ENCODE measurements around the gene PPP1R1B. TPM values are rescaled to one million over a fixed set of nuclear protein-coding genes. Genes with fewer than 3 reads are reported as not detected.

Gene PPP1R1B
- total RNA-seq, 4 donors from 2014 or later = 0.23 to 4.8 (median 2.4) TPM

DNA sequence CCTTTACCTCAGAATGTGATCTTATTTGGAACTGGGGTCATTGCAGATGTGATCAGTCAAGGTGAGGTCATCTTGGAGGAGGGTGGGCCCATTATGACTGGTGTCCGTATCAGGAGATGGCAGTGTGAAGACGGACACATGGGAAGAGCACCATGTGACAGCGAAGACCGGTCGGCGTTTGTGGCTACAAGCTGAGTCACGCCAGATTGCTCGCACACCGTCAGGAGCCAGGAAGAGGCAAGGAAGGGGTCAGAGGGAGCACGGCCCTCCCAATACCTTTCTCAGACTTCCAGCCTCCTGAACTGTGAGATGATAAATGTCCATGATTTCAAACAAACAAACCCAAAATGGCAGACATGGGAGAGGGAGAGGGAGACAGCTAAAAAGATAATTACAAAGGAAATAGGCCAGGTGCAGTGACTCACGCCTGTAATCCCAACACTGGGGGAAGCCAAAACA is 23.4 kb downstream of the PPP1R1B start:
- 67 to 81% methylated on average over 9 to 11 of the region's 11 CpGs for WGBS, 2 donors
- intact Hi-C loops (cut with DNase I) = no loop called here
- Histone ChIP-seq H3K36me3 (peaks cover 0 to 47% (median 0%) of the 10 kb centered on the region in 3 donors), H3K9me3 (no peaks in the 10 kb centered on the region), H3K27me3 (no peaks in the 10 kb centered on the region), H3K4me1 (peaks cover 0 to 45% (median 9%) of the 10 kb centered on the region in 3 donors), H3K27ac (no peak overlapping the region), H3K4me3 (no peak overlapping the region)
- no peak for DNase-seq
- no peak for TF ChIP-seq POLR2A (IDR thresholded peaks at IDR 0.05)
- TF ChIP-seq CTCF (IDR thresholded peaks at IDR 0.05) = no peak

- 67 to 70% methylated on average over 6 of the region's 8 CpGs for WGBS, 2 donors
- Histone ChIP-seq H3K36me3 (peaks cover 0 to 58% (median 0%) of the 10 kb centered on the region in 3 donors), H3K9me3 (no peaks in the 10 kb centered on the region), H3K27ac (peak overlapping the region in 3 of 4 donors; percentile 7 to 62 (median 38)), H3K4me3 (no peak overlapping the region), H3K4me1 (peaks cover 0 to 38% (median 9%) of the 10 kb centered on the region in 3 donors), H3K27me3 (no peaks in the 10 kb centered on the region)
- no peak for TF ChIP-seq CTCF (IDR thresholded peaks at IDR 0.05)
- TF ChIP-seq POLR2A (IDR thresholded peaks at IDR 0.05) = no peak
- intact Hi-C loops (cut with DNase I) = no loop called here
- no peak for DNase-seq
Measured at GRCh38 chr17:39651923-39652586, 25.3 kb downstream of the PPP1R1B start.

GRCh38 chr17:39652587-39653315 is 26.0 kb downstream of the PPP1R1B start:
- peak overlapping the region in 3 of 4 donors; percentile 14 to 62 (median 38) for H3K27ac ChIP-seq
- peaks cover 0 to 38% (median 9%) of the 10 kb centered on the region in 3 donors for H3K4me1 ChIP-seq
- H3K36me3 ChIP-seq = peaks cover 0 to 65% (median 0%) of the 10 kb centered on the region in 3 donors
- no peaks in the 10 kb centered on the region for H3K27me3 ChIP-seq
- intact Hi-C loops (cut with DNase I) = no loop called here
- H3K9me3 ChIP-seq = no peaks in the 10 kb centered on the region
- H3K4me3 ChIP-seq = no peak overlapping the region
- whole genome bisulfite sequencing, 2 donors = 65 to 66% methylated on average over 6 of the region's 7 CpGs
- no peak for DNase-seq
- TF ChIP-seq CTCF (IDR thresholded peaks at IDR 0.05) (no peak), POLR2A (IDR thresholded peaks at IDR 0.05) (no peak)

DNA sequence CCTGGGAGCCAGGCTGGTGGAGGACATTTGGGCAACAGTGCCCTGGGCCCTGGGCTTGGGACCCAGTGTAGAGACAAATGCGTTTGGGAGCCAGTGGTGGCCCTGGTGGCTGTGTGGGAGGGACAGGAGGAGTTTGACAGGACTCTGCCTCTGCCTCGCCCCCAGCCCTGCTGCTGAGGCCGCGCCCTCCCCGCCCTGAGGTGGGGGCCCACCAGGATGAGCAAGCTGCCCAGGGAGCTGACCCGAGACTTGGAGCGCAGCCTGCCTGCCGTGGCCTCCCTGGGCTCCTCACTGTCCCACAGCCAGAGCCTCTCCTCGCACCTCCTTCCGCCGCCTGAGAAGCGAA is 26.5 kb downstream of the PPP1R1B start:
- DNase-seq = no peak
- WGBS, 2 donors = 79 to 88% methylated on average over 5 to 8 of the region's 12 CpGs
- intact Hi-C loops (cut with DNase I) = no loop called here
- Histone ChIP-seq H3K9me3 (no peaks in the 10 kb centered on the region), H3K27me3 (no peaks in the 10 kb centered on the region), H3K36me3 (peaks cover 0 to 70% (median 2%) of the 10 kb centered on the region in 3 donors), H3K27ac (peak overlapping the region in 3 of 4 donors; percentile 14 to 62 (median 38)), H3K4me3 (no peak overlapping the region), H3K4me1 (peaks cover 0 to 42% (median 9%) of the 10 kb centered on the region in 3 donors)
- TF ChIP-seq CTCF (IDR thresholded peaks at IDR 0.05) (no peak), POLR2A (IDR thresholded peaks at IDR 0.05) (no peak)
